Panc1 (cell line): ENCODE data around the gene RNASEH2A. TPM values are rescaled to one million over a fixed set of nuclear protein-coding genes. Genes with fewer than 3 reads are reported as not detected.

Experiments used
- ATAC-seq: fragments of 200-7000 bp; cut with Tn5 transposase; 2 replicates; pipeline ENCODE4 v1.9.1; 2020; ENCODE audit warnings: mild to moderate bottlenecking, moderate library complexity
- BruUV-seq: library from RNA; stranded (reverse); fragments of 400-500 nt; replicated peaks from 2 replicates; lab custom pipeline; 2021; lab: Mats Ljungman, UMichigan
- CTCF ChIA-PET: fragments of 300-600 bp; sonication (Branson Sonifier 250); formaldehyde crosslinking; loops from one replicate; lab custom pipeline; 2022; ENCODE audit warnings: antibody characterized with exemption; lab: Charles Lee
- POLR2A ChIA-PET: fragments of 300-600 bp; sonication (Branson Sonifier 250); formaldehyde crosslinking; loops from one replicate; lab custom pipeline; 2022; ENCODE audit warnings: antibody characterized with exemption; lab: Charles Lee
- DNase-seq: peaks from one replicate; pipeline ENCODE4 v3.0.0-alpha.2; 2010; ENCODE audit warnings: low read depth, low spot score
- H3K27ac ChIP-seq: 2 replicates; pipeline ENCODE4 v1.5.1; 2011; ENCODE audit warnings: mild to moderate bottlenecking, low read length, inconsistent platforms
- H3K27me3 ChIP-seq: fragments of 200-500 bp; sonication (Bioruptor generic); 2 replicates; pipeline ENCODE4 v1.6.0; 2014; ENCODE audit warnings: low read length, inconsistent platforms; ENCODE audit not compliant: control insufficient read depth, insufficient read depth
- H3K36me3 ChIP-seq: fragments of 200-500 bp; sonication (Bioruptor generic); 2 replicates; pipeline ENCODE4 v1.5.1; 2014; ENCODE audit warnings: inconsistent platforms, mild to moderate bottlenecking, low read length, moderate library complexity; ENCODE audit not compliant: control insufficient read depth, insufficient read depth
- H3K4me1 ChIP-seq: 2 replicates; pipeline ENCODE4 v1.5.1; 2011; ENCODE audit warnings: inconsistent platforms, mild to moderate bottlenecking, low read length, moderate library complexity; ENCODE audit not compliant: control insufficient read depth, insufficient read depth
- H3K4me3 ChIP-seq, 2 experiments: 2 replicates each; pipeline ENCODE4 v1.5.1; 2011 to 2012; ENCODE audit warnings: low read depth in 2 of 2, low read length in 2 of 2, mild to moderate bottlenecking in 2 of 2, inconsistent platforms in 1 of 2, moderate library complexity in 1 of 2
- H3K9me3 ChIP-seq: fragments of 200-500 bp; sonication (Bioruptor generic); 2 replicates; pipeline ENCODE4 v1.5.1; 2014; ENCODE audit warnings: low read depth, mild to moderate bottlenecking, inconsistent platforms, low read length, moderate library complexity; ENCODE audit not compliant: control insufficient read depth, insufficient read depth
- CTCF ChIP-seq: fragments of 450-650 bp; IDR thresholded peaks from 2 replicates; pipeline ENCODE4 v1.5.1; 2017; ENCODE audit warnings: mild to moderate bottlenecking
- POLR2AphosphoS5 ChIP-seq: IDR thresholded peaks from 2 replicates; pipeline ENCODE4 v1.6.1; 2012; ENCODE audit warnings: mild to moderate bottlenecking, low read depth, low read length, moderate library complexity
- SIN3A ChIP-seq: IDR thresholded peaks from 2 replicates; pipeline ENCODE4 v1.6.1; 2012; ENCODE audit warnings: low read depth, mild to moderate bottlenecking, low read length, moderate library complexity, borderline replicate concordance; ENCODE audit not compliant: insufficient read depth
- TCF7L2 ChIP-seq: IDR thresholded peaks from 2 replicates; pipeline ENCODE4 v1.6.1; 2011; ENCODE audit warnings: mild to moderate bottlenecking, low read depth, low read length, inconsistent platforms
- in situ Hi-C: cut with HindIII; loops from 2 replicates; pipeline ENCODE4 v1.10.0; 2016; ENCODE audit warnings: low sequenced_read_pairs, low pct_unique_long_range_greater_than_20kb
- intact Hi-C: fragments of 100-400 bp; cut with micrococcal nuclease; formaldehyde crosslinking; loops from one replicate; pipeline ENCODE4 v1.10.0; 2022; ENCODE audit not compliant: unreplicated experiment
- total RNA-seq: library from RNA; stranded (reverse); gene quantifications from one replicate; pipeline ENCODE4 v1.2.1, GENCODE V29; 2021; ENCODE audit not compliant: unreplicated experiment
- TF ChIP-seq, protein P1 (sequence below), 2 experiments: IDR thresholded peaks; 2 replicates each; pipeline ENCODE4 v1.6.1; 2011 to 2012; ENCODE audit warnings: low read depth in 2 of 2, control low read depth in 1 of 2, low read length in 1 of 2, mild to moderate bottlenecking in 1 of 2, moderate library complexity in 1 of 2; ENCODE audit not compliant: insufficient read depth in 1 of 2

Gene RNASEH2A
- total RNA-seq, 1 experiment from 2014 or later, result 44.9 TPM

DNA sequence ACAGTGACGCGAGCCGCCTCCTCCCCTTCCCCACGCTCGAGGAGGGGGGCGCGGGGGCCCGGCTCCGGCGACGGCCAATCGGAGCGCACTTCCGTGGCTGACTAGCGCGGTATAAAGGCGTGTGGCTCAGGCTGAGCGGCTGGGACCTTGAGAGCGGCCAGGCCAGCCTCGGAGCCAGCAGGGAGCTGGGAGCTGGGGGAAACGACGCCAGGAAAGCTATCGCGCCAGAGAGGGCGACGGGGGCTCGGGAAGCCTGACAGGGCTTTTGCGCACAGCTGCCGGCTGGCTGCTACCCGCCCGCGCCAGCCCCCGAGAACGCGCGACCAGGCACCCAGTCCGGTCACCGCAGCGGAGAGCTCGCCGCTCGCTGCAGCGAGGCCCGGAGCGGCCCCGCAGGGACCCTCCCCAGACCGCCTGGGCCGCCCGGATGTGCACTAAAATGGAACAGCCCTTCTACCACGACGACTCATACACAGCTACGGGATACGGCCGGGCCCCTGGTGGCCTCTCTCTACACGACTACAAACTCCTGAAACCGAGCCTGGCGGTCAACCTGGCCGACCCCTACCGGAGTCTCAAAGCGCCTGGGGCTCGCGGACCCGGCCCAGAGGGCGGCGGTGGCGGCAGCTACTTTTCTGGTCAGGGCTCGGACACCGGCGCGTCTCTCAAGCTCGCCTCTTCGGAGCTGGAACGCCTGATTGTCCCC lies 14.9 kb upstream of the RNASEH2A start, which contains the start of gene JUNB:
Gene JUNB, plus strand, starts transcription at position 142 of the 706 bp plus-strand sequence. Its CDS starts 286 bp downstream, at position 428.
- intact Hi-C loops (no loop called here), in situ Hi-C loops (no loop called here)
- peak within 1 kb of the TSS; percentile 87 for H3K27ac ChIP-seq
- POLR2A ChIA-PET, result interaction anchor here (0.7 to 2.8 kb wide), 6 partner anchors 8 to 364 kb away, joined by 3 to 16 read pairs (median 4); no protein-coding TSS in a partner anchor
- CTCF ChIA-PET, result interaction anchor here (1.7 kb wide), 1 partner anchor 14 kb away, joined by 5 read pairs; no protein-coding TSS in a partner anchor
- H3K27me3 ChIP-seq, result no peaks in the 10 kb centered on the region
- no peak for DNase-seq
- ATAC-seq, result peak; percentile 60
- peaks cover 41% of the 10 kb centered on the region for H3K4me1 ChIP-seq
- BruUV-seq, result no TSS peak
- peak within 1 kb of the TSS; percentile 75 to 79 for H3K4me3 ChIP-seq
- no peaks in the 10 kb centered on the region for H3K9me3 ChIP-seq
- peaks cover 2% of the 10 kb centered on the region for H3K36me3 ChIP-seq
- TF ChIP-seq, protein P1, sequence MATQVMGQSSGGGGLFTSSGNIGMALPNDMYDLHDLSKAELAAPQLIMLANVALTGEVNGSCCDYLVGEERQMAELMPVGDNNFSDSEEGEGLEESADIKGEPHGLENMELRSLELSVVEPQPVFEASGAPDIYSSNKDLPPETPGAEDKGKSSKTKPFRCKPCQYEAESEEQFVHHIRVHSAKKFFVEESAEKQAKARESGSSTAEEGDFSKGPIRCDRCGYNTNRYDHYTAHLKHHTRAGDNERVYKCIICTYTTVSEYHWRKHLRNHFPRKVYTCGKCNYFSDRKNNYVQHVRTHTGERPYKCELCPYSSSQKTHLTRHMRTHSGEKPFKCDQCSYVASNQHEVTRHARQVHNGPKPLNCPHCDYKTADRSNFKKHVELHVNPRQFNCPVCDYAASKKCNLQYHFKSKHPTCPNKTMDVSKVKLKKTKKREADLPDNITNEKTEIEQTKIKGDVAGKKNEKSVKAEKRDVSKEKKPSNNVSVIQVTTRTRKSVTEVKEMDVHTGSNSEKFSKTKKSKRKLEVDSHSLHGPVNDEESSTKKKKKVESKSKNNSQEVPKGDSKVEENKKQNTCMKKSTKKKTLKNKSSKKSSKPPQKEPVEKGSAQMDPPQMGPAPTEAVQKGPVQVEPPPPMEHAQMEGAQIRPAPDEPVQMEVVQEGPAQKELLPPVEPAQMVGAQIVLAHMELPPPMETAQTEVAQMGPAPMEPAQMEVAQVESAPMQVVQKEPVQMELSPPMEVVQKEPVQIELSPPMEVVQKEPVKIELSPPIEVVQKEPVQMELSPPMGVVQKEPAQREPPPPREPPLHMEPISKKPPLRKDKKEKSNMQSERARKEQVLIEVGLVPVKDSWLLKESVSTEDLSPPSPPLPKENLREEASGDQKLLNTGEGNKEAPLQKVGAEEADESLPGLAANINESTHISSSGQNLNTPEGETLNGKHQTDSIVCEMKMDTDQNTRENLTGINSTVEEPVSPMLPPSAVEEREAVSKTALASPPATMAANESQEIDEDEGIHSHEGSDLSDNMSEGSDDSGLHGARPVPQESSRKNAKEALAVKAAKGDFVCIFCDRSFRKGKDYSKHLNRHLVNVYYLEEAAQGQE (IDR thresholded peaks at IDR 0.05; ENCODE audit: insufficient read depth in 1 of 2, low read depth in 2 of 2, low read length in 1 of 2), result peak in 1 of 2 experiments; percentile 79; a peak in 2 of 4 replicates
- peak; percentile 98; the same call in 1 of the 2 replicates for TF ChIP-seq SIN3A
- TF ChIP-seq TCF7L2, result no peak
- peak; percentile 99 for TF ChIP-seq POLR2AphosphoS5
- no peak for TF ChIP-seq CTCF

GRCh38 chr19:12792051-12792852 lies 14.1 kb upstream of the RNASEH2A start:
- TSS peak; percentile 90 for BruUV-seq
- intact Hi-C loops, result no loop called here
- ATAC-seq (no peak), DNase-seq (no peak)
- H3K36me3 ChIP-seq, result peaks cover 2% of the 10 kb centered on the region
- H3K27me3 ChIP-seq, result no peaks in the 10 kb centered on the region
- peak overlapping the region; percentile 75 to 79 for H3K4me3 ChIP-seq
- in situ Hi-C loops, result no loop called here
- H3K27ac ChIP-seq, result peak overlapping the region; percentile 87
- CTCF ChIA-PET, result interaction anchor here (1.1 to 1.7 kb wide), 2 partner anchors 15 to 27 kb away, joined by 4 to 5 read pairs; no protein-coding TSS in a partner anchor
- peaks cover 33% of the 10 kb centered on the region for H3K4me1 ChIP-seq
- no peak for TF ChIP-seq POLR2AphosphoS5
- TF ChIP-seq, protein P1 (IDR thresholded peaks at IDR 0.05; ENCODE audit: insufficient read depth in 1 of 2, low read depth in 2 of 2, low read length in 1 of 2), result no peak
- no peak for TF ChIP-seq CTCF
- TF ChIP-seq TCF7L2, result peak; percentile 69; the same call in 1 of the 2 replicates
- peak; percentile 38; the same call in 1 of the 2 replicates for TF ChIP-seq SIN3A
- H3K9me3 ChIP-seq, result no peaks in the 10 kb centered on the region
- POLR2A ChIA-PET, result interaction anchor here (0.7 to 2.8 kb wide), 4 partner anchors 9 to 363 kb away, joined by 3 to 16 read pairs (median 4); no protein-coding TSS in a partner anchor
